HS-27A (cell line): ENCODE results near the gene GNG7.
"Not testable (repeated sequence)": the region's sequence is repeated elsewhere in the genome, so short reads cannot be mapped to it uniquely, and the experiment has no call there.

Source experiments
- DNase-seq: peaks from one replicate; pipeline ENCODE4 v3.0.0-alpha.2; 2012; ENCODE audit warnings: low read depth, missing footprints

GNG7 gene

GRCh38 chr19:2713170-2713569, 10.7 kb upstream of the GNG7 start:
- not testable (repeated sequence) for DNase-seq

GRCh38 chr19:2711875-2712205, 9.3 kb upstream of the GNG7 start:
- DNase-seq: no peak

- no peak for DNase-seq
Observed at GRCh38 chr19:2711172-2711874, 8.8 kb upstream of the GNG7 start.

GRCh38 chr19:2706251-2706650, 3.8 kb upstream of the GNG7 start:
- DNase-seq: no peak

- no peak for DNase-seq
Observed at GRCh38 chr19:2703691-2704216, 1.3 kb upstream of the GNG7 start.

GRCh38 chr19:2703077-2703437, 563 bp upstream of the GNG7 start:
- no peak for DNase-seq

- DNase-seq: no peak
Observed at GRCh38 chr19:2701361-2702169, 929 bp downstream of the GNG7 start.

GRCh38 chr19:2700660-2701360, 1.7 kb downstream of the GNG7 start:
- no peak for DNase-seq

GRCh38 chr19:2699413-2700140, 2.9 kb downstream of the GNG7 start:
- DNase-seq: no peak

- DNase-seq: no peak
Observed at GRCh38 chr19:2694196-2694595, 8.3 kb downstream of the GNG7 start.

GRCh38 chr19:2693492-2694160, 8.9 kb downstream of the GNG7 start:
- no peak for DNase-seq

GRCh38 chr19:2691951-2692350, 10.5 kb downstream of the GNG7 start:
- DNase-seq: no peak

- DNase-seq: no peak
Observed at GRCh38 chr19:2690856-2691255, 11.6 kb downstream of the GNG7 start.

- no peak for DNase-seq
Observed at GRCh38 chr19:2686360-2686759, 16.1 kb downstream of the GNG7 start.

- no peak for DNase-seq
Observed at GRCh38 chr19:2685204-2685704, 17.2 kb downstream of the GNG7 start.

GRCh38 chr19:2683430-2684003, 19.0 kb downstream of the GNG7 start:
- no peak for DNase-seq

GRCh38 chr19:2680808-2681207, 21.7 kb downstream of the GNG7 start:
- no peak for DNase-seq

- DNase-seq: no peak
Observed at GRCh38 chr19:2679439-2679838, 23.1 kb downstream of the GNG7 start.

GRCh38 chr19:2678948-2679347, 23.5 kb downstream of the GNG7 start:
- DNase-seq: not testable (repeated sequence)

GRCh38 chr19:2678044-2678671, 24.3 kb downstream of the GNG7 start:
- DNase-seq: no peak

- DNase-seq: no peak
Observed at GRCh38 chr19:2676823-2677222, 25.7 kb downstream of the GNG7 start.
